HG02610 (cell line): Measurements from ENCODE around the gene PPP5C.
A peak's percentile ranks its signal among the peaks of the same experiment; 100 is the strongest.
"Not testable (repeated sequence)": the region's sequence is repeated elsewhere in the genome, so short reads cannot be mapped to it uniquely, and the experiment has no call there.

Source experiments
- ATAC-seq: cut with Tn5 transposase; IDR thresholded peaks from one replicate; pipeline ENCODE4 v1.9.1; 2021; ENCODE audit warnings: mild to moderate bottlenecking, moderate library complexity; ENCODE audit not compliant: unreplicated experiment

PPP5C gene

DNA sequence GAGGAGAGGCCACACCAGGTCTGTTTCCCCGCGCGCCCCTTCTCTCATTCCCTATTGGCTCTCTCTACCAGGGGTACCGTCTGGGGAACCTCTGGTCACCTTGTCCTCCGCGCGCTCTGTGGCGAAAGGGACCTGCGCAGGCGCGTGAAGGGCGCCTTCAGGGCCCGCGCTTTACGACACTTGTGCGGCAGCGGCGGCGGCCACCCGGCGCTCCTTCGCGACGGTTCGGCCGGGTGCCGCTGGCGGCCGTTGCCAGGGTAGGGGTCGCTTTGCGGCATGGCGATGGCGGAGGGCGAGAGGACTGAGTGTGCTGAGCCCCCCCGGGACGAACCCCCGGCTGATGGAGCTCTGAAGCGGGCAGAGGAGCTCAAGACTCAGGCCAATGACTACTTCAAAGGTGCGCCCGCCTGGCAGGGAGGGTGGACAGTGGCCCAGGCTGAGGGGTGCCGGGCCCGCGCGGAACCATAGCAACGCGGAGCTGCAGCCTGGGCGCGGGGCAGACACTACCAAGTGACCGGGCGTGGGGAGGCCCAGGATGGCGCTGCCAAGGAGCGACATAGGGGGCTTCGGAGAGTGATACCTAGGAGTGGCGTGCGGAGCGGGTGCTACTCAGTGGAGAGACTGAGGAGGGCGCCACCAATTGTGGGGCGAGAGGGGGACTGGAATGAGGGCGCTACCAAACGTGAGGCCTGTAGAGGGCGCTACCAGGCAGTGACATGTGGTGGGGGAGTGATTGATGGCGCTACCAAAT is at the start of gene PPP5C:
Gene PPP5C (plus strand): TSS at position 267 of the 751 bp plus-strand sequence. CDS start 10 bp downstream, at position 277.
- peak; percentile 54 for ATAC-seq

DNA sequence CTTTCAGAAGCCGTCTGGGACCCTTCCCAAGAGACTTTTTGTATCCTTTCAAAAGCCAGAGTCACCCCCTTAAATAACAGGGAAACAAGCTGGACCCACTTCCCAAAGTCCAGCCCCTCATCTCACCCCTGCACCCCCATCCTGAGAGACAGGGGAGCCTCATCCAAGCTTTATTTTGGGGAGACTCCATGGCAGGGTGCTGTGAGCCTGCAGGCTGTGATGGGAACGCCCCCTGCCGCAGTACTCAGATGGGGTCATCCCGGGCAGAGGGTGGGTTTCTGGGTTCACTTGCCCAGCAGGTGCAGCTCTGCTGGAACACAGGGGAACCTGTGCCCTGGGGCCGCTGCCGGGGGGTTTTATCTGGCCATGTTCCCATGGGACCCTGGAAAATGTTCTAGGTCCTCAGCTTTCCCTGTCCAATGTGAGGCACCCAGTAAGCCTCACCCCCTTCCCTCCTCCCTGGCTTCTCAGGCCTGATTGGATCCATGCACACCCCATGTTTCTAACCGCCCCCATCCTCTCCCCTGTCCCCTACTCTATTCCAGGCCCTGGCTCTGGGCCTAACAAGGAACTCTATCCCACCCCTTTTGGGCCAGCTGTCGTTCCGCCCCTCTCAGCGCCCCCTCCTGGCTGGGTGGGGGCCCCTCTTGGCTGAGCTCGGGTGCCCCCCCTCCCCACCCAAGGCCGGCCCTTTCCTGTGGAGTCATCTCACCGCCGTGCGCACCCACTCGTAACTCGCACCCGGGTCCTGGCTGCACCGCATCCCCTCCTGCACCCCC is 49.0 kb upstream of the PPP5C start:
- ATAC-seq = no peak

- no peak for ATAC-seq
Measured at GRCh38 chr19:46298479-46299003, 48.3 kb upstream of the PPP5C start.

- no peak for ATAC-seq
Measured at GRCh38 chr19:46299004-46299509, 47.8 kb upstream of the PPP5C start.

DNA sequence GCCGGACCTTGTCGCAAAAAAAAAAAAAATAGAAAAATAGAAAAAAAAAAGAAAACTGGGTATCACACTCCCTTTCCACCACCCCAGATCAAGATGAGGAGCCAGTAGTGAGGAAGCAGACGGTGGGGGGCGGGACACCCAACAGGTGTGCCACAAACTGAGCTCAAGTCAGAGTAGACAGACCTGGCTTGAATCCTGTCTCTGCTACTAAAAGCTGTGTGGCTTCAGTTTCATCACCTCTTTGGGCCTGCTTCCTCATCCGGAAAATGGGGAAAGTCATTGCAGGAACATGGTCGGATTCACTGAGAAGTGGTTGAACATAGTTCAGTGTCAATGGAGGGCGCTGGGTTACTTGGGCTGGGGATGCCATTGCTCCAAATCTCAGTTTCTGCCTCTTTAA is 47.2 kb upstream of the PPP5C start:
- no peak for ATAC-seq

DNA sequence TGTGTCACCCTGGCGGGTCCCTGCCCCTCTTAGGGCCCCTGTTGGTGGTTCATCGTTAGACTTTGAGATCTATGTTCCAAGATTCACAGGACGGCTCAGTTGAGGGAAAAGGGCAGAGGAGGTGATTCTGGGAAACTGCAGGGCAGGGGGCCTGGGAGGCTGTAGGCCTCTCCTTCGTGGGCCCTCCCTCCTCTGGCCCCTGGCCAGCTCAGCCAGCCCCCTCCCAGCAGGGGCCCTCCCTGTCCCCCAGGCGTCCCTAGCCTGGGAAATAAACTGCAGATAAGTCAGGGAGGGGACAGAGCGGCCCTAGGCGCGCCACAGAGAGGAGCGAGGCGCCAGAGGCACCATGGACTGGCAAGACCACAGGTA is 43.6 kb upstream of the PPP5C start:
- no peak for ATAC-seq

GRCh38 chr19:46303691-46304397 is 43.0 kb upstream of the PPP5C start:
- ATAC-seq = no peak

DNA sequence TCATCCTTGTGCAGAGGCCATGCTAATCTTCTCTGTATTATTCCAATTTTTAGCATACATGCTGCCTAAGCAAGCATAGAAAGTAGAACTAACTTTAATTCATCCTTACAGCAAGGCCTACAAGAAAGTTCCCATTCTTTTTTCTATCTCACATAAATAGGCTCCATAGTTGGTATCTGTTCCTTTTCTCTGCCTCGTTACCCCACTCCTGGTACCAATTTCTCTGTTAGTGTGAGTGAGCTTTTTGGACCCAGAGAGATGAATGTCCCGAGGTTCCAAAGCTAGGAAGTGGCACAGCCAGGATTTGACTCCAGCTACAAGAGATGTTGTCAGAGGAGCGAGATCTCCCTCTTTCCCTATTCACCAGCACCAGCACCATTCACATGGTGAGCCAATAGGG is 40.4 kb upstream of the PPP5C start:
- no peak for ATAC-seq

- ATAC-seq = no peak
Measured at GRCh38 chr19:46308510-46308909, 38.4 kb upstream of the PPP5C start.

GRCh38 chr19:46309056-46309455 is 37.8 kb upstream of the PPP5C start:
- ATAC-seq = no peak

DNA sequence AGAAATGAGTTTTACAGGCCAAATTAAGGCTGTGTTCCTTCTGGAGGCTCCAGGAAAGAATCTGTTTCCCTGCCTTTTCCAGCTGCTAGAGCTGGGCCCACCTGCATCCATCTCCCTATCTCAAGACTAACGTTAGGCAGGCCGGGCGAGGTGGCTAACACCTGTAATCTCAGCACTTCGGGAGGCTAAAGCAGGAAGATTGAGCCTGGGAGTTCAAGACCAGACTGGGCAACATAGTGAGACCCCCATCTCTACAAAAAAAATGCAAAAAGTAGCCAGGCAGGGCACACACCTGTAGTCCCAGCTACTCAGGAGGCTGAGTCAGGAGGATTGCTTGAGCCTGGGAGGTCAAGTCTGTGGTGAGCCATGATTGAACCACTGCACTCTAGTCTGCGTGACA is 35.4 kb upstream of the PPP5C start:
- no peak for ATAC-seq

DNA sequence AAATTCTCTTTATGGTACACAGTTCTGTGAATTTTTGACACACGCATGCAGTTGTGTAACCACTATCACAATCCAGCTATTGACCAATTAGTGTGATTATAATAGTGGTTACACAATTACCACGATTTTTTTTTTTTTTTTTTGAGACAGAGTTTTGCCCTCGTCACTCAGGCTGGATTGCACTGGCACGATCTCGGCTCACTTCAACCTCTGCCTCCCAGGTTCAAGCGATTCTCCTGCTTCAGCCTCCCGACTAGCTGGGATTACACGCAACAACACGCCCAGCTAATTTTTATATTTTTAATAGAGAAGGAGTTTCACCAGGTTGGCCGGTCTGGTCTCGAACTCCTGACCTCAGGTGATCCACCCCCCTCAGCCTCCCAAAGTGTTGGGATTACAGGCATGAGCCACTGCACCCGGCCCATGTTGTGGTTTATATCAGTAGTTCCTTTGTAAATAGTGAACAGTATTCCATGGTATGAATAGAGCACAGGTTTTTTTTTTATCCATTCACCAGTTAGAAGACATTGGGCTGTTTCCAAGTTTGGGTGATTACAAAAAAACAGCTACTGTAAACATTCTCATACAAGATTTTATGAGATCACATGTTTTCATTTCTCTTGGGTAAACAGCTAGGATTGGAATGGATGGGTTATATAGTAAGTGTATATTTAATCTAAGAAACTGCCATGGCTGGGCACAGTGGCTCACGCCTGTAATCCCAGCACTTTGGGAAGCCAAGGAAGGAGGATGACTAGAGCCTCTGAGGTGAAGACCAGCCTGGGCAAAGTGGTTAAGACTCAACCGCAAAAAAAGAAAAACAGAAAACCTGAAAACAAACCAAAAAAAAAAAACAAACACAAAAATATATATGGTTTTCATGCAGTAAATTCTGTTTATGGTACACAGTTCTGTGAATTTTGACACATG is 33.1 kb upstream of the PPP5C start:
- not testable (repeated sequence) for ATAC-seq

- no peak for ATAC-seq
Measured at GRCh38 chr19:46317339-46317738, 29.5 kb upstream of the PPP5C start.

DNA sequence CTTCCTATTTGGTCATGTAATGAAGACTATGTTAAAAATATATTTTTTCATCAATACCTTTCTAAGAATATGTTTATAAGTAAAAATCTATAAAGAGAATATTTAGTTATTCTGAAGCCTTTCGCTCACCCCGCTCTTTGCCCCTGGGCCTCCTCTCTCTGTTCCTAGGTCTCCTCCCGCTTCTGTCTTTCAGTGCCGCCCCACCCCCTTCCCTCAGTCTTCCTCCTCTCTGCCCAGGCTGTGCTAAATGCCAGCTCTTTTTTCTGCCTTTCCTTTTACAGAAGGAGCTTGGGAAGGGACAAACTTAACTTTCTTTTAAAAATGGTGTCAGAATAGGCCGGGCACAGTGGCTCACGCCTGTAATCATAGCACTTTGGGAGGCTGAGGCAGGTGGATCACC is 27.3 kb upstream of the PPP5C start:
- no peak for ATAC-seq

DNA sequence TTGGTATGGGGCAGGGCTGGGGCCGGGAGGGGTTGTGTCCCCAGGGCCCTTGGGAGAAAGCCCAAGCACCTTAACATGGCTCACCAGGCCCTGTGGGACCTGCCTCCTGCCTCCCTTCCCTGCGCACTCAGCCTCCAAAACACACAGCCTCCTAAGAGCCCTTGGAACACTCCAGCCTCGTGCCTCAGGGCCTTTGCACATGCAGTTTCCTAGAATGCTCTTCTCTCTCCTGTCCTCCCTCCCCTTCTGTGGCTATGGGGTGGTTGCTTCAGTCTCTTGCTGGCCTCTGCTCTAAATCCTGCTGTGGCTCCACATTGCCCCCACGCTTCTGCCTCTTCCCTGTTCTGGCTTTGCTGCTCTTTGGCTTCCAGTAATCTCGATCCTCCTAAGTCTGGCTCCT is 26.3 kb upstream of the PPP5C start:
- no peak for ATAC-seq

GRCh38 chr19:46321653-46322052 is 25.2 kb upstream of the PPP5C start:
- no peak for ATAC-seq

- ATAC-seq = not testable (repeated sequence)
Measured at GRCh38 chr19:46323227-46323626, 23.7 kb upstream of the PPP5C start.

DNA sequence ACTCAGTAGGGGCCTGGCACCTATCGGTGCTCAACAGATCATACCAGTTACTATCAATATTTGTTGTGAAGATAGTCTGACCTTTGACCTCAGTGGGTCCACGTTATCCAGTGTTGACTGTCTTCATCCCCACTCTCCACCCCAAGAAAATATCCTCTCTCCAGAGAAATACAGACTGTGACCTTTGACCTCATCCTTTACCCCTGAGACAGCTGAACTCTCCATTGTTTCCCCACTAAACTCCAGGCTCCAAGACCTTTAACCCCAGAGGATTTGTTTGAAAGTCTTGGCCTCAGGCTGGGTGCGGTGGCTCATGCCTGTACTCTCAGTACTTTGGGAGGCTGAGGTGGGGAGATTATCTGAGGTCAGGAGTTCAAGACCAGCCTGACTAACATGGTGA is 22.6 kb upstream of the PPP5C start:
- ATAC-seq = no peak

- no peak for ATAC-seq
Measured at GRCh38 chr19:46326608-46327007, 20.3 kb upstream of the PPP5C start.

- ATAC-seq = no peak
Measured at GRCh38 chr19:46328079-46328478, 18.8 kb upstream of the PPP5C start.
